Mammary epithelial cell (primary cell): ENCODE data around the gene PITPNM2.

ENCODE experiments used
- CTCF ChIP-seq, 2 donors: IDR thresholded peaks in 1 of 2; conservative IDR thresholded peaks in 1 of 2; 2 replicates each; pipeline ENCODE4 v1.5.1; 2011 to 2012; ENCODE audit warnings: inconsistent platforms in 2 of 2, low read length in 2 of 2, mild to moderate bottlenecking in 2 of 2, control low read depth in 1 of 2, low read depth in 1 of 2; ENCODE audit not compliant: insufficient read depth in 1 of 2; ENCODE audit errors: extremely low read depth in 1 of 2
- EZH2 ChIP-seq: IDR thresholded peaks from 2 replicates; pipeline ENCODE4 v1.6.1; 2012; ENCODE audit warnings: low read length, inconsistent platforms, borderline replicate concordance

DNA sequence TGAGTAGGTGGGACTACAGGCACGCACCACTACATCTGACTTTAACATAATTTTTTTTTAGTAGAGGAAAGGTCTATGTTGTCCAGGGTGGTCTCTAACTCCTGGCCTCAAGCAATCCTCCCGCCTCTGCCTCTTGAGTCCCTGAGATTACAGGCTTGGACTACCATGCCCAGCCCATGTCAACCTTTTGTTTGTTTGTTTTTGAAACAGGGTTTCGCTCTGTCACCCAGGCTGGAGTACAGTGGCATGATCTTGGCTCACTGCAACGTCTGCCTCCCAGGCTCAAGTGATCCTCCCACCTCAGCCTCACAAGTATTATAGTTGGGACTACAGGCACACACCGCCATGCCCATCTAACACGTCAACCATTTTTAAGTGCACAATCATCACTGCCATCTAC, 29.2 kb downstream of the PITPNM2 start:
- TF ChIP-seq CTCF (conservative IDR thresholded peaks at IDR 0.05 in 1 of 2, IDR thresholded peaks at IDR 0.05 in 1 of 2; ENCODE audit: extremely low read depth in 1 of 2, insufficient read depth in 1 of 2, low read depth in 1 of 2, low read length in 2 of 2) (no peak), EZH2 (no peak)
